Measurements from ENCODE around the gene SLC36A3. TPM values are rescaled to one million over a fixed set of nuclear protein-coding genes. Genes with fewer than 3 reads are reported as not detected.

SLC36A3 gene
- total RNA-seq, 3 donors from 2014 or later (not counting 1 experiment from before 2014, with no cell fraction given), result not detected

GRCh38 chr5:151286246-151286645, 17.3 kb downstream of the SLC36A3 start:
- no peaks in the 10 kb centered on the region for H3K27me3 ChIP-seq (ENCODE audit: control insufficient read depth, insufficient read depth, low read length)
- H3K4me1 ChIP-seq (ENCODE audit: control insufficient read depth, insufficient read depth, low read length), result no peaks in the 10 kb centered on the region
- Mint-ChIP-seq H3K9me3 (no peaks in the 10 kb centered on the region), H3K27ac (no peak overlapping the region), H3K4me3 (no peak overlapping the region), H3K36me3 (no peaks in the 10 kb centered on the region), H3K4me1 (peaks cover 0 to 5% of the 10 kb centered on the region in 2 donors), H3K27me3 (ENCODE audit: low read depth in 2 of 2) (peaks cover 4 to 9% of the 10 kb centered on the region in 2 donors)
- no peak overlapping the region for H3K4me3 ChIP-seq (ENCODE audit: low read length)
- no peak for DNase-seq
- H3K27ac ChIP-seq (ENCODE audit: low read length), result no peak overlapping the region
- 86% methylated on average over 1 of the region's 1 CpG for WGBS (ENCODE audit: insufficient coverage)
- no peaks in the 10 kb centered on the region for H3K36me3 ChIP-seq (ENCODE audit: control insufficient read depth, insufficient read depth, low read length)
- no peaks in the 10 kb centered on the region for H3K9me3 ChIP-seq (ENCODE audit: control insufficient read depth, insufficient read depth, low read length)
- intact Hi-C loops (cut with micrococcal nuclease), result no loop called here
- no peak for TF ChIP-seq CTCF (IDR thresholded peaks at IDR 0.05)
- no peak for ATAC-seq

- H3K36me3 ChIP-seq (ENCODE audit: control insufficient read depth, insufficient read depth, low read length), result no peaks in the 10 kb centered on the region
- ATAC-seq (no peak), DNase-seq (no peak)
- no peaks in the 10 kb centered on the region for H3K4me1 ChIP-seq (ENCODE audit: control insufficient read depth, insufficient read depth, low read length)
- H3K27ac ChIP-seq (ENCODE audit: low read length), result no peak overlapping the region
- no peak overlapping the region for H3K4me3 ChIP-seq (ENCODE audit: low read length)
- Mint-ChIP-seq H3K27ac (no peak overlapping the region), H3K27me3 (ENCODE audit: low read depth in 2 of 2) (peaks cover 4 to 9% of the 10 kb centered on the region in 2 donors), H3K4me1 (peaks cover 0 to 5% of the 10 kb centered on the region in 2 donors), H3K36me3 (no peaks in the 10 kb centered on the region), H3K9me3 (no peaks in the 10 kb centered on the region), H3K4me3 (no peak overlapping the region)
- no peaks in the 10 kb centered on the region for H3K27me3 ChIP-seq (ENCODE audit: control insufficient read depth, insufficient read depth, low read length)
- no peaks in the 10 kb centered on the region for H3K9me3 ChIP-seq (ENCODE audit: control insufficient read depth, insufficient read depth, low read length)
- intact Hi-C loops (cut with micrococcal nuclease), result no loop called here
- 92% methylated on average over 4 of the region's 5 CpGs for WGBS (ENCODE audit: insufficient coverage)
- no peak for TF ChIP-seq CTCF (IDR thresholded peaks at IDR 0.05)
Observed at GRCh38 chr5:151285683-151286082, 17.9 kb downstream of the SLC36A3 start.

GRCh38 chr5:151284392-151284967, 19.1 kb downstream of the SLC36A3 start:
- no peak overlapping the region for H3K4me3 ChIP-seq (ENCODE audit: low read length)
- ATAC-seq (peak in 1 of 3 donors; percentile 35), DNase-seq (peak in 1 of 2 donors; percentile 25)
- H3K4me1 Mint-ChIP-seq, result peaks cover 0 to 5% of the 10 kb centered on the region in 2 donors
- no peaks in the 10 kb centered on the region for H3K4me1 ChIP-seq (ENCODE audit: control insufficient read depth, insufficient read depth, low read length)
- H3K9me3 ChIP-seq (ENCODE audit: control insufficient read depth, insufficient read depth, low read length), result no peaks in the 10 kb centered on the region
- no peak overlapping the region for H3K4me3 Mint-ChIP-seq
- intact Hi-C loops (cut with micrococcal nuclease), result no loop called here
- no peaks in the 10 kb centered on the region for H3K36me3 ChIP-seq (ENCODE audit: control insufficient read depth, insufficient read depth, low read length)
- no peaks in the 10 kb centered on the region for H3K9me3 Mint-ChIP-seq
- peaks cover 4 to 9% of the 10 kb centered on the region in 2 donors for H3K27me3 Mint-ChIP-seq (ENCODE audit: low read depth in 2 of 2)
- no peaks in the 10 kb centered on the region for H3K27me3 ChIP-seq (ENCODE audit: control insufficient read depth, insufficient read depth, low read length)
- no peak overlapping the region for H3K27ac Mint-ChIP-seq
- peak; percentile 24 for TF ChIP-seq CTCF (IDR thresholded peaks at IDR 0.05)
- H3K27ac ChIP-seq (ENCODE audit: low read length), result no peak overlapping the region
- 33% methylated on average over 8 of the region's 8 CpGs for WGBS (ENCODE audit: insufficient coverage)
- H3K36me3 Mint-ChIP-seq, result no peaks in the 10 kb centered on the region
